ENCODE measurements around the gene ZNF761.

- TF ChIP-seq CTCF (conservative IDR thresholded peaks at IDR 0.05; ENCODE audit: low read depth, low read length) (no peak), EZH2 (IDR thresholded peaks at IDR 0.05; ENCODE audit: low read length, unreplicated experiment) (no peak), EZH2phosphoT487 (IDR thresholded peaks at IDR 0.05; ENCODE audit: borderline replicate concordance, low read length) (no peak)
These were observed 391 bp downstream of the ZNF761 start for GRCh38 chr19:53432088-53432661.
